ENCODE data around the gene EXOSC7.

DNA sequence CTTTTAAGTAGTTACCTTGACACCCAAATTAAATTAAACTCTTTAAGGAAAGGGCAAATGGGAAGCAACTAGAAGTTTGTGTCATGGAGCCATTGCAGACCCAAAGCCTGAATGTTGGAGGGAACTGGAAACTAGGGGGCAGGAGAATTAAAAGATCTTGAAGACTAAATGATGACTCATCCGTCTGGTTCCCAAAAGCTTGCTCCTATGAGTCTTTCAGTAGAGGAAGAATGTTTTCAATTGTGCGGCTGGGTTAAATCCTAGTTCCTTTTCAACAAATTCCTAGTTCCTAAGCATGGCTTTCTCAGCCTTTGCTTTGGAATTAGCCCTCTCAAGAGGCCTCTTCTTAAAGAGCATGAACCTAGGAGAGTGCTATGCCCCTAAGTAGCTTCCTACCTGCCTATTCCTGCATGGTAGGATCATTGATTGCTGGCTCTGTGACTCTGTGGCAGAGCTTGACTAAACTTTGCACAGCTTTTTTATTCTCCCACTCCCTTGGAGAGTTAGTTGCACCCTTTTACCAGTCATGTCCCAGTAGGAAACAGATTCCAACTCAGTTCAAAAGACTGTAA is 67.8 kb downstream of the EXOSC7 start:
- TF ChIP-seq, protein P1, sequence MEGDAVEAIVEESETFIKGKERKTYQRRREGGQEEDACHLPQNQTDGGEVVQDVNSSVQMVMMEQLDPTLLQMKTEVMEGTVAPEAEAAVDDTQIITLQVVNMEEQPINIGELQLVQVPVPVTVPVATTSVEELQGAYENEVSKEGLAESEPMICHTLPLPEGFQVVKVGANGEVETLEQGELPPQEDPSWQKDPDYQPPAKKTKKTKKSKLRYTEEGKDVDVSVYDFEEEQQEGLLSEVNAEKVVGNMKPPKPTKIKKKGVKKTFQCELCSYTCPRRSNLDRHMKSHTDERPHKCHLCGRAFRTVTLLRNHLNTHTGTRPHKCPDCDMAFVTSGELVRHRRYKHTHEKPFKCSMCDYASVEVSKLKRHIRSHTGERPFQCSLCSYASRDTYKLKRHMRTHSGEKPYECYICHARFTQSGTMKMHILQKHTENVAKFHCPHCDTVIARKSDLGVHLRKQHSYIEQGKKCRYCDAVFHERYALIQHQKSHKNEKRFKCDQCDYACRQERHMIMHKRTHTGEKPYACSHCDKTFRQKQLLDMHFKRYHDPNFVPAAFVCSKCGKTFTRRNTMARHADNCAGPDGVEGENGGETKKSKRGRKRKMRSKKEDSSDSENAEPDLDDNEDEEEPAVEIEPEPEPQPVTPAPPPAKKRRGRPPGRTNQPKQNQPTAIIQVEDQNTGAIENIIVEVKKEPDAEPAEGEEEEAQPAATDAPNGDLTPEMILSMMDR (conservative IDR thresholded peaks at IDR 0.05): no peak
- TF ChIP-seq ZFX (IDR thresholded peaks at IDR 0.05): no peak
